ENCODE results near the gene MAPKAPK5.

DNA sequence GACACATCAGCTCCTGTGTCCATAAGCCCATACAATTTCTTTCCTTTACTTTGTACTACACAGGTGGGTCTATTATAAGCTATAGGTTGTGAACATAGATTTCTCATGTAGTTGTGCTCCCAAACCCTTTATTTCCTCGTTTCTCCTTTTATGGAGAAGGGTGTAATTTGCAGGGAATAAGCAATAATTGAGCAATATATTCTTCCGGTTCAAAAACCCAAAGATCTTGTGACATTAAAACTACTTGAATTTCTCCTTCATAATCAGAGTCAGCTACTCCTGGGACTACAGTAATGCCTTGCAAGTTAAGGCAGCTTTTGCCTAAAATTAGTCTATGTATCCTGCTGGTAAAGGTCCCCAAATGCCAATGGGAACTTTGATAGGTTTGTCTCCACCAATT, 19.1 kb upstream of the MAPKAPK5 start:
- no peak for TF ChIP-seq POLR2A (IDR thresholded peaks at IDR 0.05; ENCODE audit: low read length)
- no peak for TF ChIP-seq GATA1 (IDR thresholded peaks at IDR 0.05; ENCODE audit: low read depth, low read length)
